HFF-Myc (cell line): ENCODE results near the gene HAGH.

Experiments used
- DNase-seq: peaks from one replicate; pipeline ENCODE4 v3.0.0-alpha.2; 2011; ENCODE audit warnings: low read depth; ENCODE audit errors: extremely low read depth
- H3K4me3 ChIP-seq: replicated peaks from 2 replicates; pipeline ENCODE4 v1.5.1; 2011; ENCODE audit warnings: low read depth, mild to moderate bottlenecking, control low read depth, low read length
- TF ChIP-seq, protein P1 (sequence below): IDR thresholded peaks from 2 replicates; pipeline ENCODE4 v1.5.1; 2012; ENCODE audit warnings: mild to moderate bottlenecking, low read depth, low read length, control low read depth; ENCODE audit errors: missing control alignments

The HAGH gene

DNA sequence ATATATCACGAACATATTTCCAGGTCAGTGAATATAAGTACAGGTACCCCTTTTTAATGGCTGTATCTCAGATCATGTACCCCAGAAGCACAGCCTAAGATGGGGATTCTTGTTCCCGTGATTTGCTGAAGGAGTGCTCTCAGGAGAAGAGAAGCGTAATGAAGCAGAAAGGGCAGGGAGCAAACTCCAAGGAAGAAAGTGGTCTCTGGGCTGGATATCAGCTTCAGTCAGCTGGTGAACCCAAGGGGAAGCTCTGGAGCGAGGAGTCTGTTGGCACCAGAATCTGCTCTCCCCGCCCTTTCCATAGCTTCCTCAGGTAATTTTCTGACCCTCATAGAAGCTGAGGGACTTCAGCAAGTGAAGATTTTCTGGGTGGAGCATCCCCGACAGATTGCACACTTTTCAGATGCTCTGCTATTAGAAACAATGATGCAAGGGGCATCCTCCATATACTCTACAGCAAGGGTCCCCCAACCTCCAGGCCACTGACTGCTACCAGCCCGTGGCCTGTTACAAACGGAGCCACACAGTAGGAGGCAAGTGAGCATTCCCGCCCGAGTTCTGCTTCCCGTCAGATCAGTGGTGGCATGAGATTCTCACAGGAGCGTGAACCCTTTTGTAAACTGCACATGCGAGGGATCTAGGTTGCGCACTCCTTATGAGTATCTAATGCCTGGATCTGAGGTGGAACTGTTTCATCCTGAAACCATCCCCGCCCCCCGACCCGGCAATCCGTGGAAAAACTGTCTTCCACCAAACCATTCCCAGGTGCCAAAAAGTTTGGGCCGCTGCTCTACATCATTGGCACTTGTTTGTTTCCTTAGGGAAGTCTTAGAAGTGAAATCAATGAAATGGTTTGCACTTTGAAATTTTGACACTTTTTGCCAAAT lies 4.8 kb upstream of the HAGH start:
- DNase-seq: no peak
- TF ChIP-seq, protein P1, sequence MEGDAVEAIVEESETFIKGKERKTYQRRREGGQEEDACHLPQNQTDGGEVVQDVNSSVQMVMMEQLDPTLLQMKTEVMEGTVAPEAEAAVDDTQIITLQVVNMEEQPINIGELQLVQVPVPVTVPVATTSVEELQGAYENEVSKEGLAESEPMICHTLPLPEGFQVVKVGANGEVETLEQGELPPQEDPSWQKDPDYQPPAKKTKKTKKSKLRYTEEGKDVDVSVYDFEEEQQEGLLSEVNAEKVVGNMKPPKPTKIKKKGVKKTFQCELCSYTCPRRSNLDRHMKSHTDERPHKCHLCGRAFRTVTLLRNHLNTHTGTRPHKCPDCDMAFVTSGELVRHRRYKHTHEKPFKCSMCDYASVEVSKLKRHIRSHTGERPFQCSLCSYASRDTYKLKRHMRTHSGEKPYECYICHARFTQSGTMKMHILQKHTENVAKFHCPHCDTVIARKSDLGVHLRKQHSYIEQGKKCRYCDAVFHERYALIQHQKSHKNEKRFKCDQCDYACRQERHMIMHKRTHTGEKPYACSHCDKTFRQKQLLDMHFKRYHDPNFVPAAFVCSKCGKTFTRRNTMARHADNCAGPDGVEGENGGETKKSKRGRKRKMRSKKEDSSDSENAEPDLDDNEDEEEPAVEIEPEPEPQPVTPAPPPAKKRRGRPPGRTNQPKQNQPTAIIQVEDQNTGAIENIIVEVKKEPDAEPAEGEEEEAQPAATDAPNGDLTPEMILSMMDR: no peak
- no peak overlapping the region for H3K4me3 ChIP-seq

DNA sequence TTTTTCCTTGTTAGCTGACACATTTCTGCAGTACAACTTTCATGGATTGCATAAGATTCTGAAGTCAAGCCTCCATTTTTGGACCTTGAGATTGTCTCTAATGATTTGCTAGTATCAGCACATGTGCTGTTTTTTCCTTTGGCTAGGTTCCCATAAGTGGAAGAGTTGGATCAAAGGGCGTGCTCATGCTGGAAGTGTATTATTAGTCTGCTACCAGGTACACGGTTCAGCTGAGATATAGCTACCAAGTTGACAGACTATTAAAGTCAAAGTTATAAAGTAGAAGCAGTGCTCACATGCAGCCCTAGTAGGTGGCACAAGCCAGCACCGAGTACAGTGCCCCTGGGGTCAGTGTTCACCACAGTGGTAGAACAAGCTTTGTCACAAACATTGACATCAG lies 3.6 kb upstream of the HAGH start:
- no peak for DNase-seq
- TF ChIP-seq, protein P1: no peak
- no peak overlapping the region for H3K4me3 ChIP-seq

DNA sequence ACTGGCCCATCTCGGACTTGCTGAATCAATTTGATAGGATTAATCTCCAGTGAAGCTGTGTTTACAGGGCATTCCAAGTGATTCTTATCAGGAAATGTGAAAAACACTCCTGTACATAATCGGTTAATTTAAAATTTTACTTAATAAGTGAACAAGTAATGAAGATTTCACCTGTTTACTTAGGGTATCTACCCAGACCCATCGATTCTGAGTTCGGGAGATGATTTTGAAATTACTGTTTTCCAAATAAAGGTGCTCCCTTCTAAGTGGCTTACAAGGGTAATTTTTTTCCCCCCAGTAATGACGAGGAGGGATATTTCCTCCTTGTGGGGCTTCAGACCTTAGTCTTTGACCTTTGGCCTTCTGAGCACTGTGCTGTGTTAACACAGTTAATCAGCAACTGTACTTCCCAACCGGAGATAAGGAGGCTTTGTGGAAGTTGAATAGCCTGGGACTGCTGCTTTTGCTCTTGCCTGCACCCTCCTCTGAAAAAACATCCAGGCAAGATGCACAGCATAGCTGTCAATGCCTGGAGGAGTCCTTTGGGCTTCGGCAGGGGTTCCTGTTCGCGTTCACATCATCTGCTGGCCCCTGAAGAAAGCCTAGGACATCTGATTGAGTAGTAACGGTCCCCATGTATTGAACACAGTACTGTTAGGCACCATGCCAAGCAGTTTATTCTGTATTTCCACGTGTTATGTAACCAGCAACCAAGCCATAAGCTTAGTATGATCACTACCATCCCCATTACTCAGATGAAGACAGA lies 2.2 kb upstream of the HAGH start:
- no peak for DNase-seq
- TF ChIP-seq, protein P1: no peak
- H3K4me3 ChIP-seq: peak overlapping the region; percentile 99

DNA sequence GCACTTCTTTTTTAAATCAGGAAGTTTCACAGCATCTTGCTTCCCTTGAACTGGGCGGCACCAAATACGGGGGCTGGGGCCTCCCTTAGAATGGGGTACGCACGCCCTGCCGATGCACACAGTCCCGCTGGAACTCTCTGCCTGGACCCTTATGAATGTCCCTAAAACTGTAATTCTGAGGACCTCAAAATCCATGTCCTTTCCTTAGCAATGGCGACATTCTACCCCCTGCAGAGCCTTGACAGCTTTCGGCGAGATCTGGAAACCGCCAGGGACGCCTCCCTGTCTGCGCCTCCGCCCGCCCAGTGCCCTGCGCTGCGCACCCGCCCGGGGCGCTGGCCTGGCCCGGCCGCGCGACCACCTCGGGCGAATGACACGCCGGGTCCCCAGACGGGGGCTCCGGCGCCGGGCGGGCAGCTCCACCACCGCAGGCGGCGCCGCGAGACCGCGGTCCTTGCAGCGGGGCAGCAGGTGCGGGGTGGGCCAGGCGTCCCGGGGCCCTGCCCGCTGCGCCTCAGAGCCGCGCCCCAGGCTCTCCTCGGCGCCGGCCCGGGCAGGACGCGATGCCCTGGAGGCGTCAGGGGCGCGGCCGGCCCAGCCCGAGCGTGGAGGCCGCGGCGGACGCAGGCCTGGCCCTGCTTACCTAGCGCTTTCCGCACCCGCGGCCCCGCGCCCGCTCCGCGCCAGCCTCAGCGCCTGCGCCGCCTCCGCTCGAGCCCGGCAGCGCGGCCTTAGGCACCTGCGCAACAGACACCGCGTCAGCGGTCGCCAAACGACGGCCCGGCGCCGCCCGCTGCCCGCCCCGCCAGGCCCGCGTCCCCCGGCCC lies 548 bp downstream of the HAGH start:
- peak overlapping the region; percentile 99 for H3K4me3 ChIP-seq
- TF ChIP-seq, protein P1: no peak
- DNase-seq: no peak

DNA sequence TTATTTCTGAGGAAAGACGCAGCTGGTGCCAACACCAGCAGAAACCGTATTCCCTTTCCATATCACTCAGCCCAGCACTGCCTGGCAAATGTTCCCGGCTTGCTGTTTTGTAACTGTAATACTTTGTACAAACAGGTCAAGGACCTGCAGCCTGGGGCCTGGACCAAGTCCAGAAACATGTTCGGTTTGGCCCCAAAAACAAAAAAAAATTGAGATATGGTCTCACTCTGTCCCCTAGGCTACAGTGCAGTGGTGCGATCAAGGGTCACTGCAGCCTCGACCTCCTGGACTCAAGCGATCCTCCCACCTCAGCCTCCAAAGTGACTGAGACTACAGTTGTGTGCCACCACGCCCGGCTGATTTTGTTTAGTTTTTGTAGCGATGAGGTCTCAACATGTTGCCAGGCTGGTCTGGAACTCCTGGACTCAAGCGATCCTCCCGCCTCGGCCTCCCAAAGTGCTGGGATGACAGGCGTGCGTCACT lies 1.2 kb downstream of the HAGH start:
- TF ChIP-seq, protein P1: no peak
- peak overlapping the region; percentile 99 for H3K4me3 ChIP-seq
- no peak for DNase-seq

DNA sequence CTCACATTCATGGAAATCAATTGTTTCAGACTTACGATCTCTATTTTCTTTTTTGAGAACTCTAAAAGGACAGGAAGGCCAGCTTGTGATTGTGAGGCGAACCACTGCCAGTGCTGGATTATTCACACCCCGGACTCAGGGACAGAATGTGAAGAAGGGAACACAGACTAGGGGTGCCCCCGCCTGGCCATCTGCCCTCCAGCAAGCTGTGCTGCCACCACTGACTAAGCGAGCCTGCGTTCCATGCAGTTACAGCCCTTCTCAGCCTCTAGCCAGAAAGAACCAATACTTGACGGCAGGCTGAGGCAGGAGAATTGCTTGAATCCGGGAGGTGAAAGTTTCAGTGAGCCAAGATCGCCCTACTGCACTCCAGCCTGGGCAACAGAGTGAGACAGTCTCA lies 2.8 kb downstream of the HAGH start:
- no peak overlapping the region for H3K4me3 ChIP-seq
- TF ChIP-seq, protein P1: peak; percentile 9
- DNase-seq: no peak
